ENCODE measurements around the gene KCNIP3.

KCNIP3 gene

DNA sequence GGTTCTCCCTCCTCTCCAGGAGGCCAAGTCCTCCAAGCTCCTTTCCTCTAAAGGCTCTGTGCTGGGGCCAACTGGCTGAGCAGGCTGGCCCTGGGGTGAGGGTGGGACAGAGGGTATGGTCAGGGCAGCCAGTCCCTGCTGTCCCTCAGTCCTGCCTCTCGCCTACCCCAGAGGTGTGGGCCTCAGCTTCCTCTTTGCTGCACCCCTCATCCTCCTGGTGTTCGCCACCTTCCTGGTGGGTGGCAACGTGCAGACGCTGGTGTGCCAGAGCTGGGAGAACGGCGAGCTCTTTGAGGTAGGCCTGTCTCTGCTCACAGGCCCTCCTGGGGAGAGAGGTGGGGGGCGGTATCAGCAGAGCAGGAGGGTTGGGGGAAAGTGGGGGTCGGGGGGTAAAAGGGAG is 16.1 kb upstream of the KCNIP3 start:
- DNase-seq = no peak
- Mint-ChIP-seq H3K9me3 (no peaks in the 10 kb centered on the region), H3K27me3 (no peaks in the 10 kb centered on the region), H3K4me1 (ENCODE audit: low read depth) (no peaks in the 10 kb centered on the region), H3K27ac (no peak overlapping the region), H3K4me3 (no peak overlapping the region), H3K36me3 (ENCODE audit: low read depth) (no peaks in the 10 kb centered on the region)

DNA sequence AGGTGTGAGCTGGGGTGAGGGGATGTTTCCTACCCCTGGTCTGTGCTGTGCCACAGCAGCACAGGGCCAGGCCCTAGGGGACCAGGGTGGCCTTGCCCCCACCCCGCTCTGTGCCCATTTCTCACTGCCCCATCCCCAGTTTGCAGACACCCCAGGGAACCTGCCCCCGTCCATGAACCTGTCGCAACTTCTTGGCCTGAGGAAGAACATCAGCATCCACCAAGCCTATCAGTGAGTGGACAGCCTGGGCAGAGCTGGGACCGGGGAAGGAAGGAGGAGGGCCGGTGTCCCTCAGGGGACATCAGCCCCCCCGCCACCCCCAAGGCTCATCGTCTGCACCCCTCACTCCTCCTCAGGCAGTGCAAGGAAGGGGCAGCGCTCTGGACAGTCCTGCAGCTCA is 15.4 kb upstream of the KCNIP3 start:
- Mint-ChIP-seq H3K4me1 (ENCODE audit: low read depth) (no peaks in the 10 kb centered on the region), H3K4me3 (no peak overlapping the region), H3K27ac (no peak overlapping the region), H3K9me3 (no peaks in the 10 kb centered on the region), H3K27me3 (no peaks in the 10 kb centered on the region), H3K36me3 (ENCODE audit: low read depth) (no peaks in the 10 kb centered on the region)
- DNase-seq = no peak

DNA sequence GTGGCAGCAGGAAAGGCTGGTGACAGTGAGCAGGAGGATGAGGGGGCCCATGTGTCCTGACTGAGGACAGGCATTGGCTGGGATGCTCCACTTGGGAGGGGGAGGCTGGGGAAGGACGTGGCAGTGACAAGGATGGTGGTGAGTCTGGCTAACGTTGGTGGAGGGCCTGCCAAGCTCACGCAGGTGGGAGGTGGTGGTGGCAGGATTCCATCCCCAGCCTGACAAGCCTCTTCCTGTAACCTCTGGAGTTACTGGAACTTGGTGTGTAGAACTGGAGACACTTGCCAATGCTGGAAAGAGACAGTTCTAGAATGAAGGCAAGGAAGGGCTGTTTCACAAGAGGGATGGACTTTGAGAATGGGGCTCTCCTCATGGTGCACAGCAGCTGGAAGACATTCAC is 14.7 kb upstream of the KCNIP3 start:
- no peaks in the 10 kb centered on the region for H3K27me3 Mint-ChIP-seq
- no peaks in the 10 kb centered on the region for H3K9me3 Mint-ChIP-seq
- no peak for DNase-seq
- no peak overlapping the region for H3K4me3 Mint-ChIP-seq
- no peaks in the 10 kb centered on the region for H3K36me3 Mint-ChIP-seq (ENCODE audit: low read depth)
- H3K27ac Mint-ChIP-seq = no peak overlapping the region
- no peaks in the 10 kb centered on the region for H3K4me1 Mint-ChIP-seq (ENCODE audit: low read depth)

DNA sequence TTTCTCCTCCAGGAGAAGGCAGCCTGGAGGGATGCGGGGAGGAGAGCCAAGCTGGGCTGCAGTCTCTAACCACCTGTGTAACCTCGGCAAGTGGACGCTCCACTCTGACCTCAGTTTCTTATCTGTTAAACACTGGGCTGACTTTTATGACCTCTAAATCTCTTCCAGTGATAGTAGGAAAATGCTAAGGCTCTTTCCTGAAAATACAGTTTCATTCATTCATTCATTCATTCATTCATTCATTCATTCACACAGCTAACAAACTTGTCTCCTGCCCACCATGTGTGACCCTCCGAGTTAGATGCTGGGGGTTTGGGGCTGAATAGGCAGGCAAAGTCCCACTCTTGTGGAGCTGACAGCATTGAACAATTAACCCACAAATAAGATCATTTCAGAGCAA is 13.6 kb upstream of the KCNIP3 start:
- Mint-ChIP-seq H3K27me3 (no peaks in the 10 kb centered on the region), H3K36me3 (ENCODE audit: low read depth) (no peaks in the 10 kb centered on the region), H3K4me1 (ENCODE audit: low read depth) (no peaks in the 10 kb centered on the region), H3K27ac (no peak overlapping the region), H3K9me3 (no peaks in the 10 kb centered on the region), H3K4me3 (no peak overlapping the region)
- no peak for DNase-seq

DNA sequence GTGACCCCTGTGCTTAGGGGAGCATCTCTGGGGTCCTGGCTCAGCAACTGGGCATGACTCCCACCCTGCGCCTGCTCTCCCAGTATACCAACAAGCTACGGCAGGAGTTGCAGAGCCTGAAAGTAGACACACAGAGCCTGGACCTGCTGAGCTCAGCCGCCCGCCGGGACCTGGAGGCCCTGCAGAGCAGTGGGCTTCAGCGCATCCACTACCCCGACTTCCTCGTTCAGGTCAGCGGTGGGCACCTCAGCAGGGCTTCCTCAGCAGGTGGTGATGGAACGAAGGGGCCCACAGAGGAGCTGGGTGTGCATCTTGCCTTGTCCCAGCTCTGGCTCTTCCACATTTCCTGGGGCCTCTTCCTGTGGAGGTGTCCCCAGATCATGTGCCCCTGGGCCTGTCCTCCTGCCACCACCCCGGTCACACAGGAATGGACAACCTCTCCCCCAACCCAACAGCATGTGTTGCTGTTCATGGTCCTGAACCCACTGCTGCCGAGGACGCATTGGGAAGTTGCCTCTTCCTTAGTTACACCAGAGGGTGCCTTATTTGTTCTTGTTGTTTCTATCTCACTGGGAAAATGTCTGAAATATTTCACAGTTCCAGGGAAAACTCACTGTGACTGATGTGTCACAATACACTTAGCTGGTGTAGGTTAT is 12.1 kb upstream of the KCNIP3 start:
- H3K9me3 Mint-ChIP-seq = peaks cover under 1% of the 10 kb centered on the region
- DNase-seq = no peak
- no peaks in the 10 kb centered on the region for H3K4me1 Mint-ChIP-seq (ENCODE audit: low read depth)
- H3K27me3 Mint-ChIP-seq = no peaks in the 10 kb centered on the region
- no peaks in the 10 kb centered on the region for H3K36me3 Mint-ChIP-seq (ENCODE audit: low read depth)
- no peak overlapping the region for H3K4me3 Mint-ChIP-seq
- no peak overlapping the region for H3K27ac Mint-ChIP-seq

DNA sequence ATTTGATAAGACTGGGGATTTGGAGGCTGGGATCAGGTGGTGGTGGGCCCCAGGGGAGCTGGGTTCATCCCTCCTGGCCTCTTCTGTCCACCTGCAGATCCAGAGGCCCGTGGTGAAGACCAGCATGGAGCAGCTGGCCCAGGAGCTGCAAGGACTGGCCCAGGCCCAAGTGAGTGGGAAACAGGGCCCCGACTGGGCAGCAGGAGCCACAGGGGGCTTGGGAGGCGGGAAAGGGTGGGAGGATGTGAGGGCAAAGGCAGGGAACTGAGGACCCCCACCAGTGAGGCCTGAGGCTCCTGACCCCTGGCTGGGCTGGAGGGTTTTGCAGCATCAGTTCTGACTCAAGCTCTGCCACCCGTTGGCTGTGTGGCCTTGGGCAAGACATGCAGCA is 11.6 kb upstream of the KCNIP3 start:
- no peak for DNase-seq
- H3K9me3 Mint-ChIP-seq = peaks cover 6% of the 10 kb centered on the region

DNA sequence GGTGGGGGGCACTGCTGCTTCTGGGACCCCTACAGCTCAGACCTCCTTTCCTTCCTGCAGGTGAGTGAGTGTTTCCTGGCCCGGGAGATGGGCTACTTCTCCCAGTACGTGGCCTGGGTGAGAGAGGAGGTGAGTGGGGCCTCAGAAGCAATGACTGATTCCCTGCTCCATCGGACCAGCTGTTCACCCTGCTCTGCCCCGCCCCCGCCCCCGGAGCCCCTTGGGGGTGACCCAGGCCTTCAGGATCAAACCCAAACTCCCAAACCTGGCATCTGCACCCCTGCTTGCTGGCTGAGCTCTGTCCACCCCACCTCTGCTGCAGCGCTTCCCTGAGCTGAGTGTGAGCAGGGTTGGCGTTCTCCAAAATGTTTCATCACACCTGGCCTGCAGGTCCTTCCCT is 9.8 kb upstream of the KCNIP3 start:
- no peak for DNase-seq
- Mint-ChIP-seq H3K27me3 (no peaks in the 10 kb centered on the region), H3K36me3 (ENCODE audit: low read depth) (no peaks in the 10 kb centered on the region), H3K27ac (no peak overlapping the region), H3K9me3 (peaks cover 19% of the 10 kb centered on the region), H3K4me3 (no peak overlapping the region), H3K4me1 (ENCODE audit: low read depth) (no peaks in the 10 kb centered on the region)

More for the DNA sequence above, 11.6 kb upstream of the KCNIP3 start:
- Mint-ChIP-seq H3K27me3 (no peaks in the 10 kb centered on the region), H3K27ac (no peak overlapping the region), H3K4me1 (ENCODE audit: low read depth) (no peaks in the 10 kb centered on the region), H3K4me3 (no peak overlapping the region), H3K36me3 (ENCODE audit: low read depth) (no peaks in the 10 kb centered on the region)

DNA sequence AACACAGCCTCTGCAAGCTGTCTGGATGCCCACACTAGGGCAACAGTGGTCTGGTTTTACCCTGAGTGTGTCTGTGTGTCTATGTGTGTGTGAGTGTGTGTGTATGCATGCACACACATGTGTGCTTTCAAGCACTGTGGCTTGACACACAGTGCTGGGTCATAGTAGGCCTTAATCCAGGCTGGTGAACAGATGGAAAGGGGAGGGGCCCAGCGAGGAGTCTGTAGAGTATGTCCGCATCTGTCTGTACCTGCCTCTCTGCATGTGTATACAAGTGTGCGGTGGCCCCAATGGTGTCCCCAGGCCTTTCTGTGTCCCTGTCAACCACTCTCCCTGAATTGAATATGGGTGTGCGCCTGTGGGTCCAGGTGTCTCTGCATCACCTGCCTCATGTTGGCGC is 9.3 kb upstream of the KCNIP3 start:
- Mint-ChIP-seq H3K9me3 (peaks cover 20% of the 10 kb centered on the region), H3K27ac (no peak overlapping the region), H3K4me1 (ENCODE audit: low read depth) (no peaks in the 10 kb centered on the region), H3K4me3 (no peak overlapping the region), H3K36me3 (ENCODE audit: low read depth) (no peaks in the 10 kb centered on the region), H3K27me3 (no peaks in the 10 kb centered on the region)
- no peak for DNase-seq

DNA sequence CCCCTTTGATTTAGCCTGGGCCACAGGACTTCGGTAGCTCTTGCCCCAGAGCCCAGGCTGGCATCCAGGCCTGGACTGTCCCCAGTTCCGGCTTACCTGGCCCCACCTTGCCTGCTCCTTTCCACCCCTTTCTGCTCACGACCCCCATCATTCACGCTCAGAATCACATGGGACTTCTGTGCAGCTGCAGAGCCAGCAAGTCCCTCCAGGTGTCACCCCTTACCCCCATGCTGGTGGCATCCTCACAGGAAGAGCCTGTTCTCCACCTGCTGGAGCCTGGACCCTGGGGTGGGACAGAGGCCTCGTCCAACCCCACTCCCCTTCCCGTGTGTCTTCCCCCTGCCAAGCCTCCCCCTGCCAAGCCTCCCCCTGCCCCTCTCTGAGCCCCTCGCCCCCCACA is 7.9 kb upstream of the KCNIP3 start:
- H3K27me3 Mint-ChIP-seq = no peaks in the 10 kb centered on the region
- no peak for DNase-seq
- H3K9me3 Mint-ChIP-seq = peaks cover 20% of the 10 kb centered on the region
- no peaks in the 10 kb centered on the region for H3K4me1 Mint-ChIP-seq (ENCODE audit: low read depth)
- no peak overlapping the region for H3K27ac Mint-ChIP-seq
- H3K4me3 Mint-ChIP-seq = no peak overlapping the region
- no peaks in the 10 kb centered on the region for H3K36me3 Mint-ChIP-seq (ENCODE audit: low read depth)

DNA sequence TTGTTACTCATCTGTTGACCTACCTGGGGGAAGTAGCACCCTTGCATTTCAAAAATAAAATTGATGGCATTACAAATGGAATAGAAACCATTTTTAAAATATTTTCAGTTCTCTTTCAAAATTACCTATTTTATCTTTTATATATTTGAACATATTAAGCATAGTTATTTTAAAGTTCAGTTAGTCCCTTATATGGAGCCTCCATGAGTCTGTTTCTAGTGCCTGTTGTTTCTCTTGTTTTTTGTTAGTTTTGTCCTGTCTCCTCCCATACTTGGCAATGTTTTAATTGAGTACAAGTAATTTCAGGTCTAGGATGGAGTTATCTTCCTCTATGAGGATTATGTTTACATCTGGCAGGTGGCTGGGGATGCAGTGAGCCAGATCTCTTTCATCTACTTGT is 5.9 kb upstream of the KCNIP3 start:
- Mint-ChIP-seq H3K4me1 (ENCODE audit: low read depth) (no peaks in the 10 kb centered on the region), H3K9me3 (peaks cover 20% of the 10 kb centered on the region), H3K36me3 (ENCODE audit: low read depth) (no peaks in the 10 kb centered on the region), H3K27me3 (peaks cover 4% of the 10 kb centered on the region), H3K27ac (no peak overlapping the region), H3K4me3 (no peak overlapping the region)
- DNase-seq = no peak

DNA sequence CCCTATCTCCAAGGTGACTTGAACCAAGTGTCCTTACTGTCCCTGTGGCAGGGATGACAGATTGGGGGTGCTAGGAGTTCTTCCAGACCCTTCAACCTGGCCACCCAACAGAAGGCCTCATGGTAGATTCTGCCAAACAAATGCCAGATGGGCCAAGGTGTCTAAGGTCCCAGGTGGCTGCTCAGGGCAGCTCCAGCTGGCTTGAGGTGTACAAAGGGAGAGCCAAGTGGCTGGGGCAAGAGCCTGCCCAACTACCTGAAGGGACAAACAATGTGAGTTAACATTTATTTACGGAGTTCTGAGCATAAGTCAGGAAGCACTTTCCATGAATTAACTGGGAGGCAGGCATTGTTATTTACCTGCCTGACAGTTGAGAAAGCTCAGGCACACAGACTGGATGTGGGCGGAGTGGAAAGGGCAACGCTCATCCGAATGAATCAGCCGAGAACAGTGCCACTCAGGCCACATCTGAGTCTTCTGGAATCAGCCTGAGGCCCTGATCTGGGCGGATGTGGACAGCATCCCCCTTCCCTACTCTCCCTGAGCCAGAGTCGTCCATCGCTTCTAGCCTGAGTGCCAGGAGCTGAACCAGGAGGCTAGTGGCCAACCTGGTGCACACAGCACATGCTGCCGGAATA is 4.4 kb upstream of the KCNIP3 start:
- Mint-ChIP-seq H3K27me3 (peaks cover 8% of the 10 kb centered on the region), H3K36me3 (ENCODE audit: low read depth) (no peaks in the 10 kb centered on the region), H3K4me1 (ENCODE audit: low read depth) (no peaks in the 10 kb centered on the region), H3K27ac (no peak overlapping the region), H3K9me3 (peaks cover 20% of the 10 kb centered on the region), H3K4me3 (no peak overlapping the region)
- no peak for DNase-seq

DNA sequence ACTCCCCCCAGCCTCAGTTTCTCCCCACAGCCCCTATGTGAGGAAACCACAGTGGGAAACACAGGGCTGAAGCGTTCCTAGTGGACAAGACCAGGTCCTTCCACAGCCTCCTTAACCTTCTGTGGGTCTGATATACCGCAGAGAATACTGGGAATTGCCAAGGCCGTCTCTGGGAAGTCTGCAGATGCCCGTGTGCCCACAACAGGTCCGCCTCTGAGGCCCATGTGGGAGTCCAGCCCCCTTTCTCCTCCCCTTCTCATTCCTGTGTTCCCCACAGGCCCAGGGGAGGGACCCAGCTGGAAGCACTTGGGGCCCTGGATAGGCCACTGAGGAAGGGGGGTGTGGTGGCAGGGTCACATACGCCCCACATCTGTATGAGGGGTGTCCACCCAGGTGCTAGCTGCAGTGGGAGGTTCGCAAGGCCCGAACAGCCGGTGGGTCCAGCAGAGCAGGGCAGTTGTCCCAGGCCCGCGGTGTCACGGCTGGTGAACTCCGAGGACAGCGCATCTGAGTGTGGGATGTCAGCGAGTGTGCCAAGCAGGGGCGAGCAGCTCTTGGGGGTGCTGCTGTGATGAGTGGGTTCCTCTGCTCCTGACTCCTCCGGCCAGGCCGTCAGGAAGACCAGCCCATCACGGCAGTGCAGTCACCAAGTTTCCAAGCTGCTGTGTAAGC is 2.4 kb upstream of the KCNIP3 start:
- DNase-seq = no peak
- Mint-ChIP-seq H3K36me3 (ENCODE audit: low read depth) (no peaks in the 10 kb centered on the region), H3K9me3 (peaks cover 20% of the 10 kb centered on the region), H3K4me3 (no peak overlapping the region), H3K4me1 (ENCODE audit: low read depth) (no peaks in the 10 kb centered on the region), H3K27ac (no peak overlapping the region), H3K27me3 (peaks cover 12% of the 10 kb centered on the region)

DNA sequence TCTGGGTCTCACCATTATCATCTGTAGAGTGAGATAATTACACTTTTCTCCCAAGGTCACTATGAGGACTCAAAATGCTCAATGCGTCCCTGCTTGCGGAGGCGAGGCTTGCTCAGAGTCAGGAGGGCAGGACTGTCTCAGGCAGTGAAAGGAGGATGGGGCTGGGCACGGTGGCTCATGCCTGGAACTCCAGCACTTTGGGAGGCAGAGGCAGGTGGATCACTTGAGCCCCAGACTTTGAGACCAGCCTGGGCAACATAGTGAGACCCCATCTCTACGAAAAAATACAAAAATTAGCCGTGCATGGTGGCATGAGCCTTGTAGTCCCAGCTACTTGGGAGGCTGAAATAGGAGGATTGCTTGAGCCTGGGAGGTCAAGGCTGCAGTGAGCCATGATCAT is 1.8 kb upstream of the KCNIP3 start:
- H3K4me1 Mint-ChIP-seq (ENCODE audit: low read depth) = no peaks in the 10 kb centered on the region
- H3K4me3 Mint-ChIP-seq = no peak overlapping the region
- no peak for DNase-seq
- H3K27ac Mint-ChIP-seq = no peak overlapping the region
- peaks cover 12% of the 10 kb centered on the region for H3K27me3 Mint-ChIP-seq
- peaks cover 15% of the 10 kb centered on the region for H3K9me3 Mint-ChIP-seq
- no peaks in the 10 kb centered on the region for H3K36me3 Mint-ChIP-seq (ENCODE audit: low read depth)

DNA sequence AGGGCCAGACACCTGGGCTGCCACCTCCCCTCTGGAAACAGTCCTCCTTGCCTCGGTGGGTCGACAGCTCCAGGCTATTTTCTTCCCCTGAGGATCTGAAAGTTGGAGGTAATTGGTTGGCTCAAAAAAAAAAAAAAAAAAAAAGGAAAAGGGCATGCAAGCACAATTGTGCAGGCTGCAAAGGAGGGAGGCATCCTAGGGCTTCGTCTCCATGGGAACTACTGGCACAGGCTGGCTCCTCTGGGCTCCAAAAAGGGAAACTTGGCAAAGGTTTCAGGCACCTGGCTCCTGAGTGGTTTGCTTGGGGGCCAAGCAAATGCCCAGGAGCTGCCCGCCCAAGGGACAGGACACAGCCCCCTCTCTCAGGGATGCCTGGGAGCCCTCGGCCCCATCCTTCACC is 1.1 kb upstream of the KCNIP3 start:
- Mint-ChIP-seq H3K9me3 (peaks cover 10% of the 10 kb centered on the region), H3K4me1 (ENCODE audit: low read depth) (no peaks in the 10 kb centered on the region), H3K27me3 (peaks cover 12% of the 10 kb centered on the region), H3K27ac (no peak overlapping the region), H3K4me3 (no peak overlapping the region), H3K36me3 (ENCODE audit: low read depth) (no peaks in the 10 kb centered on the region)
- no peak for DNase-seq

DNA sequence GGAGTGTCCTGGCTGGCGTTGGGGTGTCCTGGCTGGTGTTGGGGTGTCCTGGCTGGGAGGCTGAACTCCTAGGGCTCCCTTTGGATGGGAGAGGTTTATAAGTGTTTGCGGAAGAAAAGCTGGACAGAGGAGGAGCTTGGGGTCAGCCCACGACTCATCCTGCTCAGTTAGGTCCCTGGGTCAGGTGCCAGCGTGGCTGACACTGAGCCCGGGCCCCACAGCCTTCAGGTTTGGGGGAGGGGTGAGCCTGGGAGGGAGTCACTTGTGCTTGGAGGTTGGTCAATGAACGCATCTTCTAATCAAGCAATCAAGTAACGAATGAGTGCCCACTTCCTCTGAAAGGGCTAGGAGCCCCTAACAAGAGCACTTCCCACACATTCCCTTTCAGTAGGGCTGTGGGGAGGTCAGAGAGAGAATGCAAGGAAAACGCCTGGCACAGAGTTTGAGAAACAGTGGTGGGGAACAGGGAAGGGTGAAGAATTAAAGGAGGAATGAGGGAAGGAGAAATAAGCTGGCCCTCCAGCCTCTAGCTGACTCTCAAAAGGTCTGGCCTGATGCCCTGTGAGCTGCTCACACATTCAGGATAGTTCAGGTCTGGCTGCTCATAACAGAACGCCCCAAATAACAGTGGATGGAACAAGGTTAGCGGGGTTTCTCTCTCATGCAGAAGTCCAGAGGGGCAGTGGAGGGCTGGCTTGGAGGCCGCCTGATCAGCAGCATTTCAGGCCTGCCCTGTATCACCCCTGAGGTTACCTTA is 670 bp downstream of the KCNIP3 start:
- H3K36me3 Mint-ChIP-seq (ENCODE audit: low read depth) = no peaks in the 10 kb centered on the region

More for the DNA sequence above, 670 bp downstream of the KCNIP3 start:
- no peaks in the 10 kb centered on the region for H3K4me1 Mint-ChIP-seq (ENCODE audit: low read depth)
- H3K4me3 Mint-ChIP-seq = no peak overlapping the region
- H3K27ac Mint-ChIP-seq = no peak overlapping the region
- DNase-seq = no peak
- H3K9me3 Mint-ChIP-seq = no peaks in the 10 kb centered on the region
- H3K27me3 Mint-ChIP-seq = peaks cover 12% of the 10 kb centered on the region
